HPDE6-E6E7 (cell line): ENCODE results near the gene AMOTL1.

Experiments used
- DNase-seq: peaks from one replicate; pipeline ENCODE4 v3.0.0; 2011; ENCODE audit warnings: missing footprints; ENCODE audit errors: extremely low spot score

Gene AMOTL1

DNA sequence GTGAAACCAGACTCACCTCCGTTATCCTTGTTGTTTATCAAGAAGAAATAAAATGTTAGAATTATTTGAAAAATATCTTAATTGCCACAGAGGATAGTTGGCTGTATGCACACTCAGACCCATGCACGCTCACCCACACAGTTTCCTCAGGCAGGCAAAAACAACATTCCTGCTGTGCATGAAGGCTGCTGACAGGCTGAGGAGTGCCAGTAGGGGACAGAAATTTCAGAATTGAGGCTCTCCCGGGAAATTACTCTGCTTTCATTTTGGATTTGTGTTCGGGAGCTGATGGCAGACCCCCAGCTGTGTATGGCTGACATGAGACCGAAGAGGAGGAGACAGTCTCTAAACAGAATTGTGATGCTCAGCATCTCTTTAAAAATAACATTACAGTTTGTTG lies 87.5 kb downstream of the AMOTL1 start:
- no peak for DNase-seq

DNA sequence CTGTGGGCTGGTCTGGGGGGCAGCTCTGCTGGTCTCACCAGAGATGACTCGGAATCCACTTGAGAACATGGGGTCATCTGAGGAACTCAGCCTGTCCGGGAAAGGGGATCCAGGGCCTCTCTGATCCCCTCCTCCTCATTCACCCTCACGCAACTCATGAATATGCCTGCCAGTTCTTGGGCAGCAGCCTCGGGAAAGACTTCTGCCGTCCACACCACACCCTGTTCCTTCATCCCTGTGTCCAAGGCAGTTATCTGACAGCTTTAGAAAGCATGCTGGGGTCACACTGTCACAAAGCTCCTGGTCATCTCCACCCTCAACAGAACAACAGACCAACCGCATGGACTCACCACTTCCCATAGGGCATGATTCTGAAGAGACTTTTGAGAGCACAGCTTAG lies 88.3 kb downstream of the AMOTL1 start:
- no peak for DNase-seq

DNA sequence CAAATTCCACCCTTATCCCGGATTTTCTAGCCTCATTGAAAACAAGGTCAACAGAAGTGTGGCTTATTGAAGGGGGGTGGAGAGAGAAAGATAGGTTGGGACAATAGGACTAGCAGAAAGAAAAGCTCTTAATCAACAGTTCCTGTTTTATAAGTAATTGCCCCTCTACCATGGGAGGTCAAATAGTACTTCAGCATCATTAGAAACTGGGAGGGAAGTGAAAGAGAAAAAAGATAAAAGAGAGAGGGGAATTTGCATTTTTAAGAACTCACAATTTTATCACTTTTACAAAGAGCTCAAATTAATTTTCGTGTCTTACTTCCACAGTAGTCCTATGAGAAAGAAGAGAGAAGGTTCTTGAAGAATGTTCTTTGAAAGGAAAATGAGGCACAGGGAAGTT lies 89.2 kb downstream of the AMOTL1 start:
- no peak for DNase-seq

DNA sequence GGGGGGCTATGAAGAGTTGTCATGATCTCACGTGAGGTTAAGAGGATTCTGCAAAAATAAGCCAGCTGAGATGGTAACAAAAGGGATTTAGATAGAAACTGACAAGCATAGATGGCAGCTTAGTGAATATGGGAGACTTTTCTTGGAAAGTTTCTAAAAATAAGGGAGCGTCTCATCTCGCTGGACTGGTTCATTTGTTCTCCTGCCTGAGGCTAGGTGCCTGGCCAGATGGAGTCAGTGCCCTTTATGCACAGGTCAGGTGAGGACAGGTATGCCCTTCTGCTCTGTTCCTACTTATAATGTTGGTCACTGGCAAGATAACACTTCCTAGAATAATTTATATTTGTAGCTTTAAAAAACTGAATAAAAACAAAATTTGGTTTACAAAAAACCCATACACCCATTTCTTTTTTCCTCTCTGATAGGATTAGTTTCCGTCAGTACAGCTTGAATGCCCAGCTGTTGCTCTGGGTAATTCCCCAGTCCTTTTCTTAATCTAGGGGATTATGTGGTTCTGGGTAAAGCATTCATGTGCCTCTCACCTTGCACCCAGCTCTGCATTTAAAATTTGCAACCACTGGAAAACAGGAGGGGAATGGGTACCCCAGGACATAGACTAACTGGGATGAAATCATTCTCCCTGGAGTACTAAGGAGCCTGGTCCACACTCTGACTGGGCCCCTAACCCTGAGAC lies 90.0 kb downstream of the AMOTL1 start:
- no peak for DNase-seq

- DNase-seq: no peak
Observed at GRCh38 chr11:94860333-94860732, 92.2 kb downstream of the AMOTL1 start.

- no peak for DNase-seq
Observed at GRCh38 chr11:94861306-94861845, 93.2 kb downstream of the AMOTL1 start.

DNA sequence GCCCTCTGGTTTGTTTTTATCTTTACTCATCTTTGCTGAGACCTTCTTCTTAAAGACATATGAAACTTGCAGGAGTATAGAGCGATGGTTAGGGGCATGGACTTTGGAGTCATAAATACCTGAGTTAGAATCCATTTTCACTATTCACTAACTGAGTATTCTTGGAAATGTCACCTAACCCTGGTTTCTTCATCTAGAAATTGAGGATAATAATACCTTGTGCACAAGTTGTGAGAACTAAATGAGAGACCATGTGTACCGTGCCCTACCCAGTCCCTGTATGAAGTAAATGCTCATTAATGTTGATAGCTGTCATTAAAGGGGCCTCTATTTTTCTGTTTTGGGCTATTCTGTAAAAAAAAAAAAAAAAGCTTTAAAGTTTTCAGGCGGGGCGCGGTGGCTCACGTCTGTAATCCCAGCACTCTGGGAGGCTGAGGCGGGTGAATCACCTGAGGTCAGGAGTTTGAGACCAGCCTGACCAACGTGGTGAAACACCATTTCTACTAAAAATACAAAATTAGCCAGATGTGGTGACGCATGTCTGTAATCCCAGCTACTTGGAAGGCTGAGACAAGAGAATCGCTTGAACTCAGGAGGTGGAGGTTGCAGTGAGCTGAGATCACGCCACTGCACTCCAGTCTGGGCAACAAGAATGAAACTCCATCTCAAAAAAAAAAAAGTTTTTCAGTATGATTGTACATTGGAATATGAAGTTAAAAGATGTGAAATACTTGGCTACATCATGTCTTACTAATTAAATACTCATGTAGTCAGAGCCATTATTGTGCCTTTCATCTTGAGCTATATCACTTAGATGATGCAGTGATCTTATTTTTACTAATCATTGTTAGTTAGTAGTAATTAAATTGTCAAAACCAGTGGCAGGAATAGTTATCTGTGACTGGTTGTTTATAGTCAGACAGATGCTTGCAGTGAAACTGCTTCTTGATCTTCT lies 95.0 kb downstream of the AMOTL1 start:
- no peak for DNase-seq

DNA sequence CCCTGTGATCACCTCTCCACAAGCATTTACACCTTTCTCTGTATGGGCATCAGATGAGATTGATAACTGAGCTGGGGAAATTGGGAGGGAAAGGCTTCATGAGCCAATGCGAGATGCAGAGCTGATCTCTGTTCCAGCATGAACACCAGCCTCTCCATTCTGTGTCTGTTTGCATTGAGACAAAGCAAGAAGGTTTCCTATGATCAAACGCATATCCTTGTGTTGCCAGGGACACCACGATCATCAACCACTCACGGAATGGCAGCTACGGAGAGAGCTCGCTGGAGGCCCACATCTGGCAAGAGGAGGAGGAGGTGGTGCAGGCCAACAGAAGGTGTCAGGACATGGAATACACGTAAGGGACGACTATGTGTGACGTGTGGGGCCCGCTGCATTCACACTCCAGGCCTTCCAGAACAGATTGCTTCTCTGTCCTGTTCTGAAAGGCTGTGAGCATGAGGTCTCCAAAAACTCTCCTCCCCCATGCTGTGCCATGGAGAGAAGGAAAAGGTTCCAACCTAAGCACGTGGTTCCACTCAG lies 96.4 kb downstream of the AMOTL1 start:
- DNase-seq: no peak

DNA sequence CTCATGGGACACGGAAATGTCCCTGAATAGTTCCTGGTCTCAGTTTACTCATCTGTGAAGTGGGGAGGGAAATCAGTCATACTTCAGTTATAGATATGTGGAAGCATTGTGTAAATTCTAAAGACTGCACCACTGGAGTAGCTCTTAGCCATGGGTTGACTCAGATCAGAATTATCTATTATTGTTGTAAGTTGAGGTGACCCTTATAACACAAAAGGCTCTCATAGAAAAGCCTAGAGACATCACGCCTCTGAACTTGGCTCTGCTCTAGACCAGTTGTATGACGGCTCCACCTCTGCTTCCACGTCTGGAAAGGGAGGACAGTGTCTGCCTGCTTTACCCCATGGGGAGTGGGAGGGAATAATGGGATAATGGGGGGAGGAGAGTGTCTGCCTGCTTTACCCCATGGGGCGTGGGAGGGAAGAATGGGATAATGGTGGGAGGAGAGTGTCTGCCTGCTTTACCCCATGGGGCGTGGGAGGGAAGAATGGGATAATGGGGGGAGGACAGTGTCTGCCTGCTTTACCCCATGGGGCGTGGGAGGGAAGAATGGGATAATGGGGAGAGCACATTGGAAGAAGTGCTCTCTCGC lies 98.2 kb downstream of the AMOTL1 start:
- DNase-seq: no peak

GRCh38 chr11:94866936-94867795 lies 99.0 kb downstream of the AMOTL1 start:
- no peak for DNase-seq

DNA sequence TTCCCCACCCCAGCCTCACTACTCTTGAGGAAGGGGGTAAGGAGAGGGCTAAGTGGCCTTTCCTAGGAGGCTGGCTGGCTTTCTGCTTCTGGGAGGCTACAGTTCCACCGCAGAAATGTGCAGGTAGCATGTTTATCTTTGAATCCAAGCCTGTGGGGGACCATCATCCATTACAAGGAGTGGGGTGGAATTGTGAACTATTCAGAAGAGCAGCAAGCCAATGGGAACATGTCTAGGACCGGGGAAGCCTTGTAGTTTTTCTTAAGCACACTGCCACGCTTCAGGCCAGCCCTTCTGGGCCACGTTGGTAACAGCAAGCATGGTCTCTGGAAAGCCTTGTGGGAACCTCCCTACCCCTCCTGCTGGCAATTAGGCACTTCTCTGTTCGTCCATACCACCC lies 100.3 kb downstream of the AMOTL1 start:
- no peak for DNase-seq

DNA sequence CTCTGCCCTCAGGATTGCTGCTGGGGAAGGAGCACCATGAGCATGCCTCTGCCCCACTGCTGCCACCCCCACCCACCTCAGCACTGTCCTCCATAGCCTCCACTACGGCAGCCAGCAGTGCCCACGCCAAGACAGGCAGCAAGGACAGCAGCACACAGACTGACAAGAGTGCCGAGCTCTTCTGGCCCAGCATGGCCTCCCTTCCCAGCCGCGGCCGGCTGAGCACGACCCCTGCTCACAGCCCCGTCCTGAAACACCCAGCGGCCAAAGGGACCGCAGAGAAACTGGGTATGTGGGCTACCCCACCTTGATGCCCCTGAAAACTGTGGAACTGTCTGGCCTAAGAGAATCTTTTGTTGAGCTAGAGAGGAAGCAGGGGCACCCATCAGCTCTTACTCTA lies 101.0 kb downstream of the AMOTL1 start:
- DNase-seq: no peak

DNA sequence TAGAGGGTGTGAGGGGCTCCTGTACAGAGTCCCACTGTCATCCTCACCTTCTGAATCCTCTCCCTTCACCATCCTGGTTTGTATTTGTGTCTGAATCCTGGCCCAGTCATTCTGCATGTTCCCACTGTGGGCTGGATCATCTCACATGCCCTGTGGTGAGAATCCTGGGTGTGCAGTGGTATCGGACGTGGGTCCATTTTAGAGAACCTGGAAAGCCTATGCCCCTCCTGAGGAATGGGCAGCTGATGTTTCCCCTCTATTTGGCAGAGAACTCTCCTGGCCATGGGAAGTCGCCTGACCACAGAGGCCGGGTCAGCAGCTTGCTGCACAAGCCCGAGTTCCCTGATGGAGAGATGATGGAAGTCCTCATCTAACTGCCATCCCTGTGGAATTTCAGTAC lies 102.3 kb downstream of the AMOTL1 start:
- no peak for DNase-seq

- DNase-seq: no peak
Observed at GRCh38 chr11:94871491-94872185, 103.5 kb downstream of the AMOTL1 start.

- no peak for DNase-seq
Observed at GRCh38 chr11:94873916-94874540, 105.9 kb downstream of the AMOTL1 start.

- DNase-seq: no peak
Observed at GRCh38 chr11:94876222-94876621, 108.1 kb downstream of the AMOTL1 start.

DNA sequence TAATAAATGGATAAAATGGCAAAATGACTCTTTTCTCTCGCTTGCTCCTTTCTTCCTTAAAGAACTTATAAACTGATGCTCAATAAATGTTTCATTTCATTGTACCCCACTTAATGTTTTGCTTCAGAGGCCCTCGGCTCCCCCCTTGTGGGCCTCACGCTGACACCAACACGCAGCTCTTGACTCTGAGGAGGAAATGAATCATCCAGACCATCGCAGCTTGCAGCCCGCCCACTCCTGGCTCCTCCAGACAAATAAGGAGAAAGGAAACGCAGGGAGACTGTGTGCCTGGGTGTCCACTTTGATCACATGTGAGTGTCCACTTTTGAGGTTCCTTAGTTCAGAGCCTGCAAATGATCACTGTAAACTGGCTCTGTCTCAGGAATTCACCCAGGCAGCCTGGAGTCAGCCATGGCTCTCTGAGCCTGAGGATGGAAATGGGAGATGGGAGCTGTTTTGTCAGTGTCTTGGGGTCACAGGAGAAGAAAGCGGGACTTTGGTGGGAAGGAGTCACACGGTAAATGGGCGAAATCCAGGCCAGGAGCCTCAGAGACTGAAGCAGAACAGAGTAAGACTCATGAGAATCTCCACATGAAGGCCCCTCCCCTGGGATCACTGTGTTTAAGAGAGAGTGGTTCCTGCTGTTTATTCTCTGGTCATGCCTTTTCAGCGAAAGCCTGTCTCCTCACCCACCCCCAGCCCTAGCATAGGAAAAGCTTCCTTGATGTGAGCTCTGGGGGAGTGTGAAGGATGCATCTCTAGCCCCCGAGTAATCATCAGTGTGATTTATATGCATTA lies 108.7 kb downstream of the AMOTL1 start:
- peak; percentile 86 for DNase-seq

DNA sequence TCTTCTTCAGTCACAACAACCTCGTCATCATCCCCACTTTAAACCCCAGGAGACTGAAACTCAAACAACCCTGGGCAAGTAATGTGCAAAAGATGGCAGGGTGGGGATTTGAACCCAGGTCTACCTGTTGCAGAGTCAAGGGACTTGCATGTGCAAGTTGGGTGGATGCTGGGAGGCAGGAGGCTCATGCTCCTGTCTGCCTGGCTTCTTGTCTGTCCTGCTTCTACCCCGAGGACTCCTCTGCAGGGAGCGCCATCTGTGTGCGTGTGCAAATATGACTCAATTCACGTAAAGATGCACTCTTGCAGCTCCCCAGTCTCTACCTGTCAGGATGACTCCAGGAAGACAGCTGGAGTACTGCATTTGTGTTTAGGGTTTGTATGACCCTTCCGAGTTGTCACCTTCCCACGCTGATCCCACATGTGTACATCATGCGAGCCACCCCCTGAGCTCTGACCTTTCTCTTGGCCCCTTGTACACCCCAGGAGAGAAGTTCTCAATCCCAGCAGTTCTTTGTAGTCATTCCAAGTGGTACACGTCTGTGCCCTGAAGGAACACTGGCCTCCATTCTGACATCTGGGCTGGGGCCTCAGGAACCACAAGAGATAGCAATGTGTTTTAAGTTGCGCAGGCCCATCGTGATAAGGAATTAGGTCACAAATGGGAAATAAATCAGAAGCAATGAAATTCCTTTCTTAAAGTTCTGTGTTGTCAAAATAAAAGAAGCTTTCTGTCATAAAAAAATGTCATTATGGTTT lies 109.5 kb downstream of the AMOTL1 start:
- no peak for DNase-seq
